ENCODE results near the gene TRAPPC8.
"Not testable (repeated sequence)": the region's sequence is repeated elsewhere in the genome, so short reads cannot be mapped to it uniquely, and the experiment has no call there.

Gene TRAPPC8

GRCh38 chr18:31931163-31931885, 11.6 kb downstream of the TRAPPC8 start:
- TF ChIP-seq, protein P1, sequence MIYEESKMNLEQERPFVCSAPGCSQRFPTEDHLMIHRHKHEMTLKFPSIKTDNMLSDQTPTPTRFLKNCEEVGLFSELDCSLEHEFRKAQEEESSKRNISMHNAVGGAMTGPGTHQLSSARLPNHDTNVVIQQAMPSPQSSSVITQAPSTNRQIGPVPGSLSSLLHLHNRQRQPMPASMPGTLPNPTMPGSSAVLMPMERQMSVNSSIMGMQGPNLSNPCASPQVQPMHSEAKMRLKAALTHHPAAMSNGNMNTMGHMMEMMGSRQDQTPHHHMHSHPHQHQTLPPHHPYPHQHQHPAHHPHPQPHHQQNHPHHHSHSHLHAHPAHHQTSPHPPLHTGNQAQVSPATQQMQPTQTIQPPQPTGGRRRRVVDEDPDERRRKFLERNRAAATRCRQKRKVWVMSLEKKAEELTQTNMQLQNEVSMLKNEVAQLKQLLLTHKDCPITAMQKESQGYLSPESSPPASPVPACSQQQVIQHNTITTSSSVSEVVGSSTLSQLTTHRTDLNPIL (CRISPR knock-in tag; IDR thresholded peaks at IDR 0.05; ENCODE audit: low read depth), result 0 out of 2 replicates have a peak, but pooled peaks have one; percentile 41
- no peak for TF ChIP-seq TOX (CRISPR knock-in tag; IDR thresholded peaks at IDR 0.05; ENCODE audit: borderline replicate concordance)
- TF ChIP-seq OSR1 (CRISPR knock-in tag; IDR thresholded peaks at IDR 0.05), result no peak
- TF ChIP-seq, protein P2, sequence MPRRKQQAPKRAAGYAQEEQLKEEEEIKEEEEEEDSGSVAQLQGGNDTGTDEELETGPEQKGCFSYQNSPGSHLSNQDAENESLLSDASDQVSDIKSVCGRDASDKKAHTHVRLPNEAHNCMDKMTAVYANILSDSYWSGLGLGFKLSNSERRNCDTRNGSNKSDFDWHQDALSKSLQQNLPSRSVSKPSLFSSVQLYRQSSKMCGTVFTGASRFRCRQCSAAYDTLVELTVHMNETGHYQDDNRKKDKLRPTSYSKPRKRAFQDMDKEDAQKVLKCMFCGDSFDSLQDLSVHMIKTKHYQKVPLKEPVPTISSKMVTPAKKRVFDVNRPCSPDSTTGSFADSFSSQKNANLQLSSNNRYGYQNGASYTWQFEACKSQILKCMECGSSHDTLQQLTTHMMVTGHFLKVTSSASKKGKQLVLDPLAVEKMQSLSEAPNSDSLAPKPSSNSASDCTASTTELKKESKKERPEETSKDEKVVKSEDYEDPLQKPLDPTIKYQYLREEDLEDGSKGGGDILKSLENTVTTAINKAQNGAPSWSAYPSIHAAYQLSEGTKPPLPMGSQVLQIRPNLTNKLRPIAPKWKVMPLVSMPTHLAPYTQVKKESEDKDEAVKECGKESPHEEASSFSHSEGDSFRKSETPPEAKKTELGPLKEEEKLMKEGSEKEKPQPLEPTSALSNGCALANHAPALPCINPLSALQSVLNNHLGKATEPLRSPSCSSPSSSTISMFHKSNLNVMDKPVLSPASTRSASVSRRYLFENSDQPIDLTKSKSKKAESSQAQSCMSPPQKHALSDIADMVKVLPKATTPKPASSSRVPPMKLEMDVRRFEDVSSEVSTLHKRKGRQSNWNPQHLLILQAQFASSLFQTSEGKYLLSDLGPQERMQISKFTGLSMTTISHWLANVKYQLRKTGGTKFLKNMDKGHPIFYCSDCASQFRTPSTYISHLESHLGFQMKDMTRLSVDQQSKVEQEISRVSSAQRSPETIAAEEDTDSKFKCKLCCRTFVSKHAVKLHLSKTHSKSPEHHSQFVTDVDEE (CRISPR knock-in tag; IDR thresholded peaks at IDR 0.05), result peak; percentile 34; the same call in 1 of the 2 replicates
- TF ChIP-seq CSRNP3 (CRISPR knock-in tag; IDR thresholded peaks at IDR 0.05), result no peak; the same call in 1 of the 2 replicates
- no peak for TF ChIP-seq CSDC2 (CRISPR knock-in tag; IDR thresholded peaks at IDR 0.05)
- no peak for TF ChIP-seq ESRRG (CRISPR knock-in tag; IDR thresholded peaks at IDR 0.05)
- TF ChIP-seq ISL1 (CRISPR knock-in tag; IDR thresholded peaks at IDR 0.05), result peak; percentile 95
- TF ChIP-seq ARNTL (CRISPR knock-in tag; IDR thresholded peaks at IDR 0.05; ENCODE audit: borderline replicate concordance, low read depth), result no peak
- 0 out of 2 replicates have a peak, but pooled peaks have one; percentile 23 for TF ChIP-seq ZNF8 (CRISPR knock-in tag; IDR thresholded peaks at IDR 0.05)
- no peak for TF ChIP-seq RARB (CRISPR knock-in tag; IDR thresholded peaks at IDR 0.05)
- peak; percentile 61 for TF ChIP-seq TCF4 (CRISPR knock-in tag; IDR thresholded peaks at IDR 0.05; ENCODE audit: borderline replicate concordance)
- no peak for TF ChIP-seq PATZ1 (CRISPR knock-in tag; IDR thresholded peaks at IDR 0.05; ENCODE audit: borderline replicate concordance)
- TF ChIP-seq GLIS3 (CRISPR knock-in tag; IDR thresholded peaks at IDR 0.05), result 0 out of 2 replicates have a peak, but pooled peaks have one; percentile 35
- no peak for TF ChIP-seq ZNF565 (CRISPR knock-in tag; conservative IDR thresholded peaks at IDR 0.05; ENCODE audit: low read depth)
- no peak for TF ChIP-seq ZC3H10 (CRISPR knock-in tag; IDR thresholded peaks at IDR 0.05)
- TF ChIP-seq ZNF70 (CRISPR knock-in tag; IDR thresholded peaks at IDR 0.05), result peak; percentile 44; the same call in 1 of the 2 replicates
- no peak for TF ChIP-seq SNAI2 (CRISPR knock-in tag; IDR thresholded peaks at IDR 0.05)
- peak; percentile 76 for ATAC-seq

DNA sequence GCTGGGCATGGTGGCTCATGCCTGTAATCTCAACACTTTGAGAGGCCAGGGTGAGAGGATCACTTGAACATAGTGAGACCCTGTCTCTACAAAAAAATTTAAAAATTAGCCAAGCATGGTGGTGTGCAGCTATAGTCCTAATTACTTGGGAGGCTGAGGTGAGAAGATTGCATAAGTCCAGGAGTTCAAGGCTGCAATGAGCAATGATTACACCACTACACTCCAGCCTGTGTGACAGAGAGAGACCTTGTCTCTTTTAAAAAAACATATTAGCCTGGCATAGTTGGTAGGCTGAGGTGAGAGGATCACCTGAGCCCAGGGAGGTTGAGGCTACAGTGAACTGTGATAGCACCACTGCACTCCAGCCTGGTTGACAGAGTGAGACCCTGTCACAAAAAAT, 13.7 kb downstream of the TRAPPC8 start:
- TF ChIP-seq ZNF70 (CRISPR knock-in tag; IDR thresholded peaks at IDR 0.05) (no peak), TOX (CRISPR knock-in tag; IDR thresholded peaks at IDR 0.05; ENCODE audit: borderline replicate concordance) (no peak), ZFP30 (CRISPR knock-in tag; IDR thresholded peaks at IDR 0.05) (no peak), CSRNP3 (CRISPR knock-in tag; IDR thresholded peaks at IDR 0.05) (no peak), ZFP3 (CRISPR knock-in tag; IDR thresholded peaks at IDR 0.05) (no peak), TCF4 (CRISPR knock-in tag; IDR thresholded peaks at IDR 0.05; ENCODE audit: borderline replicate concordance) (no peak), PPARA (CRISPR knock-in tag; IDR thresholded peaks at IDR 0.05; ENCODE audit: borderline replicate concordance) (no peak), RARB (CRISPR knock-in tag; IDR thresholded peaks at IDR 0.05) (no peak), ISL1 (CRISPR knock-in tag; IDR thresholded peaks at IDR 0.05) (no peak), POU6F1 (CRISPR knock-in tag; IDR thresholded peaks at IDR 0.05; ENCODE audit: borderline replicate concordance, low read depth) (no peak), ZNF8 (CRISPR knock-in tag; IDR thresholded peaks at IDR 0.05) (no peak), SNAI2 (CRISPR knock-in tag; IDR thresholded peaks at IDR 0.05) (no peak)
- TF ChIP-seq, protein P1 (CRISPR knock-in tag; IDR thresholded peaks at IDR 0.05; ENCODE audit: low read depth), result no peak

GRCh38 chr18:31926988-31927387, 15.9 kb downstream of the TRAPPC8 start:
- not testable (repeated sequence) for ATAC-seq

More for the DNA sequence above, 13.7 kb downstream of the TRAPPC8 start:
- ATAC-seq, result no peak
